ENCODE results near the gene TLR4. TPM values are rescaled to one million over a fixed set of nuclear protein-coding genes. Genes with fewer than 3 reads are reported as not detected.

TLR4 gene
- total RNA-seq, 1 donor from 2014 or later: 5.2 TPM

GRCh38 chr9:117720555-117720954 lies 16.4 kb downstream of the TLR4 start:
- Histone ChIP-seq H3K27me3 (ENCODE audit: control insufficient read depth, insufficient read depth, low read length) (no peaks in the 10 kb centered on the region), H3K4me3 (ENCODE audit: low read depth, low read length) (no peak overlapping the region), H3K36me3 (ENCODE audit: control insufficient read depth, insufficient read depth, low read length) (no peaks in the 10 kb centered on the region)
- no peak for DNase-seq (ENCODE audit: low read depth)
- no peak for TF ChIP-seq CTCF (IDR thresholded peaks at IDR 0.05; ENCODE audit: insufficient read depth, low read length, poor library complexity, severe bottlenecking)

GRCh38 chr9:117720987-117721386 lies 16.8 kb downstream of the TLR4 start:
- TF ChIP-seq CTCF (IDR thresholded peaks at IDR 0.05; ENCODE audit: insufficient read depth, low read length, poor library complexity, severe bottlenecking): no peak
- Histone ChIP-seq H3K36me3 (ENCODE audit: control insufficient read depth, insufficient read depth, low read length) (no peaks in the 10 kb centered on the region), H3K27me3 (ENCODE audit: control insufficient read depth, insufficient read depth, low read length) (no peaks in the 10 kb centered on the region), H3K4me3 (ENCODE audit: low read depth, low read length) (no peak overlapping the region)
- no peak for DNase-seq (ENCODE audit: low read depth)

GRCh38 chr9:117722108-117722761 lies 18.0 kb downstream of the TLR4 start:
- Histone ChIP-seq H3K4me3 (ENCODE audit: low read depth, low read length) (no peak overlapping the region), H3K36me3 (ENCODE audit: control insufficient read depth, insufficient read depth, low read length) (no peaks in the 10 kb centered on the region), H3K27me3 (ENCODE audit: control insufficient read depth, insufficient read depth, low read length) (no peaks in the 10 kb centered on the region)
- no peak for TF ChIP-seq CTCF (IDR thresholded peaks at IDR 0.05; ENCODE audit: insufficient read depth, low read length, poor library complexity, severe bottlenecking)
- DNase-seq (ENCODE audit: low read depth): no peak

GRCh38 chr9:117723986-117724625 lies 19.9 kb downstream of the TLR4 start:
- no peaks in the 10 kb centered on the region for H3K27me3 ChIP-seq (ENCODE audit: control insufficient read depth, insufficient read depth, low read length)

GRCh38 chr9:117725426-117725887 lies 21.3 kb downstream of the TLR4 start:
- H3K27me3 ChIP-seq (ENCODE audit: control insufficient read depth, insufficient read depth, low read length): no peaks in the 10 kb centered on the region
- no peak for TF ChIP-seq CTCF (IDR thresholded peaks at IDR 0.05; ENCODE audit: insufficient read depth, low read length, poor library complexity, severe bottlenecking)
- H3K4me3 ChIP-seq (ENCODE audit: low read depth, low read length): no peak overlapping the region
- no peaks in the 10 kb centered on the region for H3K36me3 ChIP-seq (ENCODE audit: control insufficient read depth, insufficient read depth, low read length)
- DNase-seq (ENCODE audit: low read depth): no peak

More at GRCh38 chr9:117723986-117724625, 19.9 kb downstream of the TLR4 start:
- Histone ChIP-seq H3K4me3 (ENCODE audit: low read depth, low read length) (no peak overlapping the region), H3K36me3 (ENCODE audit: control insufficient read depth, insufficient read depth, low read length) (no peaks in the 10 kb centered on the region)
- TF ChIP-seq CTCF (IDR thresholded peaks at IDR 0.05; ENCODE audit: insufficient read depth, low read length, poor library complexity, severe bottlenecking): no peak
- no peak for DNase-seq (ENCODE audit: low read depth)
